Kidney glomerular epithelial cell (primary cell): ENCODE data around the gene OSM.
"Not testable (repeated sequence)": the region's sequence is repeated elsewhere in the genome, so short reads cannot be mapped to it uniquely, and the experiment has no call there.

Experiments used
- DNase-seq: peaks from one replicate; lab custom pipeline; 2025; lab: John Stamatoyannopoulos, UW

Gene OSM

DNA sequence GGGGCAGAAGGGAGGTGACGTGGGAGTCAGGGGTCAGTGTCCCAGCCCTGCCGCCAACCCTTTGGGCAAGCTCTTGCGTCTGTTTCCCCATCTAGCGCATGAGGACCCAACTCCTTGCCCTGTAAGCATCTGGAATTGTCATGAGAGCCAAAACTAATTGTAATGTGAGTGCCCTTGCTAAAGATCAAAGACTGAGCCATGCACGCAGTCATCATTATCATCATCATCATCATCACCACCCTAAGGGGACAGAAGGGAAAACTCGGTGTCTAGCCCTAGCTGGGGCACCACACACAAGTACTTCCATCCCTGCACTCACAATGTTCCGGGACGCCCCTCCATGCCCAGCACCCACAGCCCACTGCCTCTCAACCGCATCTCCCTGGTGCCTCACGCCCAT is 22.6 kb downstream of the OSM start:
- DNase-seq: no peak

DNA sequence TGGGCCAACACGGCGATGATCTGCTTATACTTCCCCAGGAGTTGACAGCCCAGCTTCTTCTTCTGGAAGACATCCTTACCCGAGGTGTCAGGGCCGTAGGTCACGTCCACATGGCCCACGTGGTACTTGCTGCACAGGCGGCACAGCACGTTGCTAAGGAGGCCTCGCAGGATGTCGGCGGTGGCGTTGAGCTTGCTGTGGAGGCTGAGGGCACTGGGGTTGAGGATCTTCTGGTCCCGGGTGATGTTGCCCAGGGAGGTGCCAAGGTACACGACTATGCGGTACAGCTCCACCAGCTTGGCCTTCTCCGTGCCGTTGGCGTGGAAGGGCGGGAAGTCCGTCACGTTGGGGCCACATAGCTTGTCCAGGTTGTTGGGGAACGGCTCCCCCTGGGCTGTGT is 23.0 kb downstream of the OSM start:
- no peak for DNase-seq

DNA sequence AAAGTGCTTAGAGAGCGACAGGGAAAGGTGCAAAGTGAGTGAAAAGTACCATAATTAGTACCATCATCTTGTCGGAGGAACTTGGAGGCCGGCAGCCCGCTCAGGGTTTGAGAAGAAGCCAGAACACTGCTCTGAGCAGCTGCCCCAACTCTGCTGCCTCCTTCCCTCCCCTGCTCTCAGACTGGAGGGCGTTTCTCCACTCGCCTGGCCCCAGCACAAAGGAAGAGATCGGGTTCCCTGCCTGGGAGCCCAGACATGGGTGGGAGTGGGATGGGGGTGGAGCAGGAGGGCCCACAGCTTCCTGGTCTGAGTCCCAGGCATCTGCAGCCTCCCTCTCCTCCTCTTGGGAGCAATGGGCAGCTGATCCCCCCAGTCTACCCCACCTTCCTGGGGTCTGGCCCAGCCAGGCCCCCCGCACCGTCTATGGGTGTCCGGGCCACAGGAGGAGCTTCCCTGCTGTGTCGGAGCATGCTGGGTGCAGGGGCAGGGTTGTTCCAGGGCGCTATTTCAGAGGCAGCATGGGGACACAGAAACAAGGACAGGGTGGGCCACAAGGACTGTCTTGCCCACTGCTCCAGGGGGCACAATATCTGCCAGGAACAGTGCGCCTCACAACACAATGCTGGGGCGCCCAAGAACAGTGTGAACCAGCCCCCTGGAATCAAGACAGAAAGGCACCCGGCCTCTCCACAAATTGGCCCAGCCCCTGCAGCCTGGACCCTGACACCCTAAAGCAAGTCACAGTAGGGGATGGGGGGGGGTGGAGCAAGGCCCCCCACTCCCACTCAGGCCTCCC is 24.9 kb downstream of the OSM start:
- DNase-seq: no peak

DNA sequence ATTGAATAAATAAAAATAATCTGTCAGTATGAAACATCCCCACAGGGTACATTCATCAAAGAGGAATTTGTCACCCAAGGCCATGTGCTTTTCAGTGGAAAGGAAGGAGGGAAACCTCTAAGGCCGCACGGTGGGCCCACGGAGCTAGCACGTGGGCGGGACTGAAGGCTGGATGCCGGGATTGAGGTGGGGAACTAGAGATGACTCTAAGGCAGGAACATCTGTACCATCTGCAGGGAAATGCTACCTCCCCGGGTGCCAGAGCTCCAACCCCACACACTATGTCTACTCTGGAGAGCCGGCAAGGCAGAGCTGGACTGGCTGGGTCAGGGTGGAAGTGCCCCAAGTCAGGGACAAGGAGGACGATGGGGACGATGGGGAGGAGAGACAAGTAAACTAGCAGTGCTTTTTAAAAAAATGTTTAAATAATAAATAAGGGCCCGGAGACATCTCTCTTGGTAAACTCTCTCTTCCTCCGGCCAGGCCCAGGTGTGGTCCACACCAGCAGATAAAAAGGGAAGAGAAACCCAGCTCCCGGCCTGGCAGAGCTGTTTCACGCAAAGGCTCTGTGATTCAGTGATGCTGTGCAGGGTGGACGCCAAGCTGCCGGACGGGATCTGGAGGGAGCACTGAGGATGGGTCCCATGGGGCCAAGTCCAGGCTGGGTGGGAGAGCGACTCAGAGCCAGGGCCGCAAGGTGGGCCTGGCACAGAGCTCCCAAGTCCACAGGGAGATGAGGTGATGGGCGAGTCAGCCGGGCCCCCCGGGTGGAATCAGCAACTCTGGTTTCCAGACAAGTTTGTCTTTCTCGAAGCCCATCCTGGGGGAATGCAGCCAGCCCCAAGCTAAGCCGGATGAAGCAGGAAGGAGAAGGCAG is 25.9 kb downstream of the OSM start:
- no peak for DNase-seq

DNA sequence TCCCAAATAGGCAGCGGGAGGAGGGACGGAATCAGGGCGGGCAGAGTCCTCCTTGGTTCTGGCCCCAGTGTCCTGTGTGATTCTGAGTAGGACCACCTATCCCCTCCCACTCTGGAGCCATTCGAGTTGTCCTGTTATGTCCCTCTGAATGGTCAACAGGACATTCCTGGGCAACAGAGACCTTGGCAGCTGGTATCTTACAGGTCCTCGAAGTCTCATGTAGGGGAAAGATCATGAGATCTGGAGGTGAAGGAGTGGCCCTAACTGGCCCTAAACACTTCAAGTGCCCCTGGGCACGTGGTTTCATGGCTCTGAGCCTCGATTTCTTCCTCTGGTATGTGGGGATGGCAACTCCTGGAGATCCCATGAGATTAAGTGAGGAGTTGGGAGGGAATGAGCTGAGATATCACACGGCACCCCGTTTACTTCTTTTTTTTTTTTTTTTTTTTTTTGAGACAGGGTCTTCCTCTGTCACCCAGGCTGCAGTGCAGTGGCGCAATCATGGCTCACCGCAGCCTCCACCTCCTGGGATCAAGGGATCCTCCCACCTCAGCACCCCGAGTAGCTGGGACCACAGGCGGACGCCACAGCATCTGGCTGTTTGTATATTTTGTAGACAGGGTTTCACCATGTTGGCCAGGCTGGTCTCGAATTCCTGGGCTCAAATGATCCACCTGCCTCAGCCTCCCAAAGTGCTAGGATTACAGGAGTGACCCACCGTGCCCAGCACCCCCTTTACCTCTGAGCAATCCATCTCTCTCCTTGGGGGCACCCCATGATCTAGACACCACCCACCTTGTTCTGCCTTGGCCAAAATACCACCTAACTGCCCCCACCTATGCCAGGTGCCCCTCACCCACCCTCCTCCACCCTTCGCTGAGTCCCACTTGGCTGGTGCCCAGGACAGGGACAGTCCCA is 26.9 kb downstream of the OSM start:
- DNase-seq: no peak

DNA sequence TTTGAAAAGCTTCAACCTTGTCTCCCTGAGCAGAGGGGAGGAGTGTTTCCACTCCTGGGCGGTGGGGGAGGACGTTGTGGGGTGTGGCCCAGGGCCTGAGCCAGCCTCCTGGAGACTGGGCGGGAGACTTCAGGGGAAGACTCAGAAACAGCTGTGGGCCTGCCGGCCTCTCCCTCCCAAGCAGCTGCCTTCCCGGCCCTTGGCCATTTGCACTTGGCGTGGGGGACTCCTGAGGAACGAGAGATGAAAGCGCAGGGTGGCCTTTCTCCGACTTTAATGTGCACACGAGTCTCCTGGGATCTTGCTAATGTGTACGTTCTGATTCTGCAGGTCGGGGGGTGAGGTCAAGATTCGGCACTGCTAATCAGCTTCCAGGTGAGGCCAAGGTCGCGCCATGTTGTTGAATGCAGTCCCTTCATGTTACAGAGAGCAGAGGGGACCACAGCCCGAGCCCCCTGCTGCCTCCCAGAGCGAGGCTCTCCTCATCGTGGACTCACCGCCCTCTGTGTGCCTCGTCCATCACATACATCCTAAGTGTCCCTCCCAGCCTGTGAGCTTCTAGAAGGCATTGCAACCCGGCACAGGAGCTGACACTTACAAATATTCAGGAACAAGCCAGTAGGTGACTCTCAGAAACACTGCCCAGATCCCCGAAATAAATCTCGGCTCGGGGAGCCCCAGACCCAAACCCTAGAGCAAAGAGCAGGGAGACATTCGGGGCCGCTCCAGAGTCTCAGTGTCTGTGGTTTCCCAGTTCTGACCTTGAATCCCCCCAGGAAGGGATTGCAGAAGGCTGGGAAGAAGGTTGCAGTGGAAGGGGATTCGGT is 27.8 kb downstream of the OSM start:
- no peak for DNase-seq

DNA sequence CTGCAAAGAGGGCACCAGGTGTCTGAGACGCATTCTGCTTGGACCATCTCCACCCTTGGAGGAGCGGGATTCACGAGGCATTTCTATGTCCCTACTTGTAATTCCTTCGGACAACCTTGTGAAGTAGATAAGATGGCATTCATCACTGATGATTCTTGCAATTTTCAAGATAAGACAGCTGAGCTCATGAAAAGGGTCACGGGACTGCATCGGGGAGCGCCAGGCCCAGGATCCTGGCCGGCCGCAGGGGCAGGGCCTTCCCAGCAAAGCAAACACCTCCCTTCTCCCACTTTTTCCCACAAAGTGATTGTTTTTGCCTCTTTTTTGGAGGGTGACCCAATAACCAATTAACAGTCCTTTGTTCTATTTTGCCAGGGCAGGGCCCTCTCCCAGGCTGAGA is 28.5 kb downstream of the OSM start:
- DNase-seq: no peak

DNA sequence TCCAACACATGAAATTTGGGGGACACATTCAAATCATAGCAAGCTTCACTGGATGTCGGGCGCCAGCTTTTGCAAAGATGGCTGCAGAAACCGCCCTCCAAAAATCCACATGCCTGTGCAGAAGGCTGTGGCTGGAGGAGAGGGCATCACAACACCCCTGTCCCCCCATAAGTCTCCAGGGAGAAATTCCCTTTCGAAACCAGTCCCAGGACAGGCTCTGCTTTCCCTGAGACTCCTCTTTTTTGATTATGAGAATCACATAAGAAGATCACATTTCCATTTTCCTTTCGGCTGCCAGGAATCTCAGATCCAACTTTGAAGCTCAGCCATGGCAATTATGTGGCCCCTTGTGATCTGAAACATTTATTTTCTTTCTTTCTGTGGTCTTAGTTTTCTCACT is 29.8 kb downstream of the OSM start:
- DNase-seq: no peak

DNA sequence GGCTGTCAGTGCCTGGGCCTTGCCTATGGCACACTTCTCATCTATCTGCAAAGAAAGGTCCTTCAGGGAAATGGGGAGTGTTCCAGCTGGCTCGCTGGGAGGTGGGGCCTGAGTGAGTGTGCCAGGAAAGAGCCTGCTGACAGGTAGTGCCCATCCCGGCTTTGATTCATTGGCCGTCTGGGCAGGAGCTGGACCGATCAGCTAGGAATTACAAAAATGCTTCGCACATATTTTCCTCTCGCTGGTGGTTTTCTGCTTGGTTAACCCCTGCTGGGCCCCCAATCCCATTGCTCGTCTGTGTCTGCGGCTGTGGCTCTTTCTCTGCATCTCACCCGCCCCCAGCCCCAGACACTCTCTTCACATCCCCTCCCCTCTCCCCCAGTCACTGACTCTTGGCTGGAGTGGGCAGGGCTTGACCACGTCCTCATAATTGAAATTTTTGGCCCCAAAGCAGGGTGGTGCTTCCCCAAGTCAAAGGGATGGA is 30.9 kb downstream of the OSM start:
- DNase-seq: peak; percentile 99

DNA sequence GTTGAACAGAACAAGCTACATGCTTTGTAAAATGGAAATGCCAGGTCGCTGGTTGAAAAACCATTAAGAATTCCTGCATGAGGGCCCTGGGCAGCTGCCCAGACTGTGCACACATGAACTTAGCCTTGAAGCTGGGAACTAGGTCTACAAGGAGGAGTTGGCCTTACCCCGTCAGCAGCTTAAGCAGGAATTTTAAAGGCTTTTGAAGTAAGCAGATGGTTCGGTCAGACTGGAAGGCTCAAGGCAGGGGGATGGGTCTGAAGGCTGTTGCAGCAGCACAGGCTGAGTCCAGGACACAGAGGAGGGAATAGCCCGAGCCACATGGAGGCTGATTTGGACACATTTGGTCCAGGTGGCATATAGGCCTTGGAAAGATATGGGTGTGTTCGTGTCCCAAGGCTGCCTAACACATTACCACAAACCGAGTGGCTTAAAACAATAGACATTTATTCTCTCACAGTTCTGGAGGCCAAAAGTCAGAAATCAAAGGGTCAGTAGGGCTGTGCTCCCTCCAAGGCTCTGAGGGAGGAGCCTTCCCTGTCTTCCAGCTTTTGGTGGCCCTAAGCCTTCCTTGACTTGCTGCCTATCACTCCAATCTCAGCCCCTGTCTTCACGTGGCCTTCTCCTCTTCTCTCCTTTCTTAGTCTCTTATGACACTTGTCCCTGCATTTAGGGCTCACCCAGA is 31.7 kb downstream of the OSM start:
- DNase-seq: no peak

DNA sequence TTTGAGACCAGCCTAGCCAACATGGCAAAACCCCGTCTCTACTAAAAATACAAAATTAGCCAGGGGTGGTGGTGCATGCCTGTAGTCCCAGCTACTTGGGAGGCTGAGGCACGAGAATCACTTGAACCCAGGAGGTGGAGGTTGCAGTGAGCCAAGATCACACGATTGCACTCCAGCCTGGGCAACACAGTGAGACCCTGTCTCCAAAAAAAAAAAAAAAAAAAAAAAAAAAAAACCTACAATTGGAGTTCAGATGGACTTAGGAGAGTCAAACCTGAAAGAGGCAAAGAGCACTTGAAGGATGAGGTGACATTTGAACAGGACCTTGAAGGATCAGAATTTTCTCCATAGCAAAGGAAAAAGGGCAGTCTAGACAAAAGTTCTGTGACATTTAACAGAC is 32.3 kb downstream of the OSM start:
- DNase-seq: not testable (repeated sequence)

DNA sequence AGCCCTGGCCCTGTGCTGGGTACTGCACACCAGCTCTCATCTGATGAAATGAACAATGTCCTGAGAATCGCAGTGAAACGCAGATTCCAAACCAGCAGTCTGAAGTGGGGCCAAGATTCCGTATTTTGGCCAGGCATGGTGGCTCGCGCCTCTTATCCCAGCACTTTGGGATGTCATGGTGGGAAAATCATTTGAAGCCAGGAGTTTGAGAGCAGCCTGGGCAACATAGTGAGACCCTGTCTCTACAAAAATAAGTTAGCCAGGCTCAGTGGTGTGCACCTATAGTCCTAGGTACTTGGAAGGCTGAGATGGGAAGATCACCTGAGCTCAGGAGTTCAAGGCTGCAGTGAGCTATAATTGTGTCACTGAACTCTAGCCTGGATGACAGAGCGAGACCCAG is 33.1 kb downstream of the OSM start:
- DNase-seq: no peak

DNA sequence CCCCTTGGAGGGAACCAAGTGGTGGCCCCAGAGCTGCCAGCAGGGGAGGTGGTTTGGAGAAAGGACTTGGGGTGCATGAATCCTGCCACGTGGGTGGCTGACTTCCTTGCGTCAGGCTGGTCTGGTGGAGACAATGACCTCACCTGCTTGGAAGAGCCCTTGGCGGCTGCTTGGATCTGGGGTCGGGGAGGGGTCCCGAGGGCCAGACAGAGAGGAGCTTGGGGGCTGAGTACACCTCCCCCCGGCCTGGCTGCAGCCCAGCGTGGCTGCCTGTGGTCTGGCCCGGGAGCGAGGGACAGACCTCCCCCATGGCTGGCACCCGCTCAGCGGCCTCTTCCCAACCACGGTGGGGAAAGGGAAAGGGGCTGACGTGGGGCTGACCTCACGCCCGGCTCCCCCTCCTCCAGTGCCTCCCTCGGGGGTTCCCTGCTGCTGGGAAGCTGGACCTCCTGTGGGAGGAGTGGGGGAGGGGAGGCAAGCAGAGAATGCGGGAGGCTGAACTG is 33.9 kb downstream of the OSM start:
- DNase-seq: no peak

DNA sequence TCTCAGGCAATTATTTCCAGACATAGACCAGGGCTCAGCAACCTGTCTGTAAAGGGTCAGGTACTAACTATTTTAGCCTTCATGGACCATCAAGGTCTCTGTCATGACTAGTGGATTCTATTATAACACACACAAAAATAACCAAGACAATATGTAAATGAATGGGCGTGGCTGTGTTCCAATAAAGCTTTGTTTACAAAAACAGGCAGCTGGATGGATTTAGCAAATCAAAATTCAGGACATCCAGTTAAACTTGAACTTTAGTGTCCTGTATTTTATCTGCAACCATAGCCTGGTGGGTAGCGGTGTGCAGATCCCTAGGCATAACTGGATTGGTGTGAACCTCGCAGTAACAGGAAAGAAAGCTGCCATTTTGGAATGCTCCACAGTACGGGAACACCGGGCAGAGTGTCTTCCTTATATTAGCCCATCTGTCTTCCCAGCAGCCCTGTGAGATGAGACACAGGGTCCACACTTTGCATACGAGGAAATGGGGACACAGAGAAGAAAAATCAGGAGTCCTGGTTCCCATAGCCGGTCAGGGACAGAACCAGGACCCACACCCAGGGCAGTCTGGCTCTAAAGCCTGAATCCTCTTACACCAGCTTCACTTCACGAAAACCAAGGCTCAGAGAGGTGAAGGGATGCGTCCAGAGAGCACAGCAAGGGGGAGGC is 35.7 kb downstream of the OSM start:
- DNase-seq: no peak

DNA sequence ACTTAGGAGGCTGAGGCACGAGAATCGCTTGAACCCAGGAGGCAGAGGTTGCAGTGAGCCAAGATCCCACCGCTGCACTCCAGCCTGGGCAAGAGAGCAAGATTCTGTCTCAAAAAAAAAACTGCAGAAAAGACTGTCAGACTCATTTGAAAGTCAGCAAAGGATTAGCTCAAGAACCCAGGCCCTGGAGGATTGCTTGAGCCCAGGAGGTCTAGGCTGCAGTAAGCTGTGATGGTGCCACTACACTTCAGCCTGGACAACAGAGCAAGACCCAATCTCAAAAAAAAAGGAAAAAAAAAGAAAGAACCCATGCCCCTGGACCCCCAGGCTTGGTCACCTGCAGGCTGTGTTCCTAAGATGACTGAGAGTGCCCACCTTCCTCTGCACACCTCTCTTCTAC is 36.3 kb downstream of the OSM start:
- no peak for DNase-seq

DNA sequence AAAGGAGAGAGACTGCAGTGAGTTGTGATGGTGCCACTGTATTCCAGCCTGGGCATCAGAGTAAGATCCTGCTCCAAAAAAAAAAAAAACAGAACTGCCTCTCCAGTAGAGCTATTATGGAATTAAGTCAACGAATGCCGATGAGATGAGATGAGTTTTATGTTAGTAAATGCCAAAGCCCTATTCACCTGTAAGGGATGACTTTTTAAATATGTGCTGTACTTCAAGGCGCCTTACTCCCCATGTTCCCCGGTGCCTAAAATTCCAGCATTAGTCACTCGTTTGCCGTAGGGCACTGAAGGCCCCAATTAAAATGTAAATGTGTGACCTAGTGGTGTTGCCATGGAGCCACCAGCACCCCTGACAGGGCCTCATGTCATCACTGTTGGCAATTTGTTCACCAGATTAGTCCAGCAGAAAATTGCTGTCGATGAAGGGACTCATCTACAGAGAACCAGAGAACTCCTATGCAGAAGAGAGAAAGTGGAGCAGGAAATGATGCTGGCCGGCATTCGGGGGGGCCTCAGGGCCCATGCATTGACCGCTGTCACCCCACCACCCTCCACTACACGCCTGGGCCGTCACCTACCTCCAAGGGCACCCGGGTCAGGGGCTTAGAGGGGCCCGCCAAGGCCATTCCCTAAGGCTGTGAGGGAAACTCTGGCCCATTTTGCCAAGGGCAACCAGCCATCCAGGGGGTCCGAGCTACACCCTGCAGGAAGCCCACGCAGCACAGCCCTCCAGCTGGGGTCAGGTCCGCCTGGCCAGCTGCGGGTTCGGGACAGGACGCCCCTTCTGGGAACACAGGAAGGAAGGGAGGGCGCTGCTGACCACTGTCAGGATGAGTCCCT is 37.9 kb downstream of the OSM start:
- no peak for DNase-seq

DNA sequence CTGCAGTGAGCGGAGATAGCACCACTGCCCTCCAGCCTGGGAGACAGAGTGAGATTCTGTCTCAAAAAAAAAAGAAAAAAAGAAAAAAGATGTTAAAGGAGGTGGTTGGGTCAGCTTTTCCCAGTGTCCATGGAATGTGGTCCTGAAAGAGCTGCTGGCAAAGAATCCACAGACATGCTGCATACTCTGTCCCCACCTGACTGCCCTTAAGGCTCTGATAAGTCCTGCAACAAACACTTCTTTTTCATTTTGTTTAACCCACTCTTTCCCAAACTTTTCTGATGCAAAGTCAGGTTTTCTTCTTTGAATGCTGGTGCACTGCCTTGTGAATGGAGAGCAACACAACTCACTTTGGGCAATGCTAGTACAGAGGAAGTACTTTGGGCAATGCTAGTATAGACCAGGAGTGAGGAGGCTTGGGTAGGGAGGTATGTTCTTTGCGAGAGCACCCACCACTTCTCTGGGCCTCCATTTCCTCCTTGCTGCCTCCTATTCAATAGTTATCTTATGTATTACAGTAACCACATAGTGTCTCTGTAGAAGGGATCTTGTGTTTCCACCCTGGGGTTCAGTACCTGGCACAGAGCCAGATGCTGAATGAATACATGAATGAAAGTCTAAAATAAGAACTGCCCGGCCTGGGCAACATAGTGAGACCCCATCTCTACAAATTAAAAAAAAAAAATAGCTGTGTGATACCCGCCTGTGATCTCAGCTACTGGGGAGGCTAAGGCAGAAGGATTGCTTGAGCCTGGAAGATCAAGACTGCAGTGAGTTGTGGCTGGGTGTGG is 39.0 kb downstream of the OSM start:
- no peak for DNase-seq

DNA sequence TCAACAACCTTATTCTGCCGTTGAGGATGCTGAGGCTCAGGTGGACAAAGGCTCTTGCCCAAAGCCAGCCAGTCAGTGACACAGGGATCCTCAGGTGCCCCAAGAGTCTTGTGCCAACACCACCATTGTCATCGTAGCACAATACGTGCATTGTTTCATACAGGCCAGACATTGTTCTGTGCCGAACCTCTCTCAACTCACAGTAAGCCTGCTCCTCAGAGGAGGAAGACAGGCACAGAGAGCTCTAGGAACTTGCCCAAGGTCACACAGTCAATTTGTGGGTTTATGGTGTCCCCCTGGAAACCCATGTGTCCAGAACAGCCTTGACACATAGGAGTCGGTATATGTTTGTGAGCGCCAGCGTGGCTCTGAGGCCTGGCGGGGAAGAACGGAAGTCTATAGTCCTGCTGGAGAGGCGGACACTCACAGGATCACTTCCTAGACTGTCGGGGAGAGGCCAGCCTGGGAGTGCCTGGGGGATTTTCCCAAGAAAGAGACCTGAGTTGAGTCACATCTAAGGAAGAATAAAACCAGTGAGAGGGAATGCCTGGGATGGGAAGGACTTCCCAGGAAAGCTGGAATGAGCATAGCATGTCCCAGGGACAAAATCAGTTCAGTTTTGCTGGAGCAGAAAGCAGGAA is 40.3 kb downstream of the OSM start:
- no peak for DNase-seq
